AML-193 (cell line): Measurements from ENCODE around the gene NLN.

Experiments used
- DNase-seq, 2 experiments: peaks; one replicate each; lab custom pipeline; 2025; lab: John Stamatoyannopoulos, UW

Gene NLN

DNA sequence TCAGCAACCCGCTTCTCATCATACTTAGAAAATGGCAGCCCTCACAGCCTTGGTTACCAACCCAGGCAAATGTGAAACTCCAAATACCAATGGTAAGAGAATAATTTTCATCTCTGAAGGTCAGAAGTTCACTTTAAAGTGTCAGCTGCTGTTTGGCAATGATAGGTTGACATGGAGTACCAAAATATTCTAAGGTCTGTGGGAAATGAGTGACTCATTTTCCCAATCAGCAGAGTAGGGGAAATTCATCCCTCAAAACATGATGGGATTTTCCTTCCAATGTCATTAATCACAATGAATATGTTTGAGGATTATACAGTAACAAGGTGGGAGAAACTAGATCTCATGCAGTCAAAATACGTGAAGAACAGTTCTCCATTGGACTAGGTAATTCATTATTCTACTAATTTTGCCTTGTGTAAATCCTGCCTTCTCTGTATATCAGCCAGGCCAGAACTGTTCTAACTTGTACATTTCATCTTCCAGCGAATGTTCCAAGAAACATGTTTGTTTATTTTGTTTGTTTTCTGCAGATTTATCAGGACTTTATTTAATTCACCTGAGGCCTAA lies 151.3 kb downstream of the NLN start:
- DNase-seq: no peak

DNA sequence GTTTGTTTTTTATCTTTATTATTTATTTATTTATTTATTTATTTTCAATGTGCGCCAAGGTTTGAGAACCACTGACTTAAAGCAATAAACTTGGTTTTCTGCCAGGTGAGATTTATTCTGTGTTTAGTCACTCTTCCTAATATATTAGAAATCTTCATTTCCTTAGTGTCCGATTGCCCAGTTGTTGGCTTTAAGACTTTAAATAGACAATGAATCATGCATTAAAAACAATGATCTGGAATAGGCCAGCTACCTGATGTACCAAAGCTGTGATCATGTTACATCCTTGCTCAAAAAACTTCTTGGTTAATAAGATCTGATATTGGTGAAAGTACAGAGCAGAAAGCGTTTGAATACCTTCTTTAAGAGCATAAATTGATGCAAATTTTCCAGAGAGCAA lies 152.2 kb downstream of the NLN start:
- DNase-seq: no peak

DNA sequence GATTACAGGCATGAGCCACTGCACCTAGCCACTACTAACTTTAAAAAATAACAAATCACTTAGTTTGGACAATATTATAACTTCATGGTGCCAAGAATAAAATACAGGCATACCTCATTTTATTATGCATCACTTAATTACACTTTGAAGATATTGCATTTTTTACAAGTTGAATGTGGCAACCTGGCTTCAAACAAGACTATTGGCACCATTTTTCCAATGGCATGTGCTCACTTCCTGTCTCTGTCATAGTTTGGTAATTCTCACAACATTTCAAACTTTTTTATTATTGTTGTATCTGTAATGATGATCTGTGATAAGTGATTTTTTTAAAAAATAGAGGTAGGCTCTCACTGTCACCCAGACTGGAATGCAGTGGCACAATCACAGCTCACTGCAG lies 154.5 kb downstream of the NLN start:
- DNase-seq: no peak

DNA sequence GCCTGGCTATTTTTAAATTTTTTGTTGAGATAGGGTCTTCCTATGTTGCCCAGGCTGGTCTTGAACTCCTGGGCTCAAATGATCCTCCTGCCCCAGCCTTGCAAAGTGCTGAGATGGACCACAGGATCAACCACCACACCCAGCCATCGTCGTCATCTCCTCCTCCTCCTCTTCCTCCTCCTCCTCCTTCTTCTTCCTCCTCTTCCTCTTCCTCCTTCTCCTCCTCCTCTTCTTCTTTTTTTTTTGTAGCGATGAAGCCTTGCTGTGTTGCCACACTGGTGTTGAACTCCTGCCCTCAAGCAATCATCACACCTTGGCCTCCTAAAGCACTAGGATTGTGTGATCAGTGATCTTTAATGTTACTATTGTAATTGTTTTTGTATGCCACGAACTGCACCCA lies 155.0 kb downstream of the NLN start:
- DNase-seq: no peak
